HepG2 (cell line): Measurements from ENCODE around the gene CCDC142. TPM values are rescaled to one million over a fixed set of nuclear protein-coding genes. Genes with fewer than 3 reads are reported as not detected.

ENCODE experiments used
- CBX1 ChIP-seq: IDR thresholded peaks from one replicate; pipeline ENCODE4 v1.6.1; 2016; ENCODE audit warnings: antibody characterized with exemption, low read depth
- CCDC6 ChIP-seq: sonication (generic); formaldehyde crosslinking; IDR thresholded peaks from 2 replicates; pipeline ENCODE4 v1.8.1; 2022; ENCODE audit warnings: mild to moderate bottlenecking, missing genetic modification reagents, moderate library complexity
- ELF1 ChIP-seq: sonication (generic); formaldehyde crosslinking; IDR thresholded peaks from 2 replicates; pipeline ENCODE4 v1.4.0; 2020; ENCODE audit warnings: missing genetic modification reagents
- GRHL1 ChIP-seq: sonication (generic); formaldehyde crosslinking; conservative IDR thresholded peaks from 2 replicates; pipeline ENCODE4 v1.8.0; 2022; ENCODE audit warnings: missing genetic modification reagents
- ISL2 ChIP-seq: sonication (generic); formaldehyde crosslinking; IDR thresholded peaks from 2 replicates; pipeline ENCODE4 v1.5.0; 2020; ENCODE audit warnings: missing genetic modification reagents
- PITX1 ChIP-seq: sonication (generic); formaldehyde crosslinking; IDR thresholded peaks from 2 replicates; pipeline ENCODE4 v1.5.1; 2020; ENCODE audit warnings: mild to moderate bottlenecking, missing genetic modification reagents
- POLR2A ChIP-seq, 2 experiments: IDR thresholded peaks; 2 replicates each; pipeline ENCODE4 v1.6.1; 2011; ENCODE audit warnings: low read depth in 2 of 2, low read length in 2 of 2, mild to moderate bottlenecking in 1 of 2, moderate library complexity in 1 of 2; ENCODE audit not compliant: insufficient read depth in 1 of 2
- SRSF9 ChIP-seq: fragments of 200-400 bp; formaldehyde crosslinking; IDR thresholded peaks from 2 replicates; pipeline ENCODE4 v1.6.1; 2018; ENCODE audit warnings: borderline replicate concordance, mild to moderate bottlenecking, low read depth, low read length; ENCODE audit not compliant: insufficient read depth, poor library complexity, severe bottlenecking
- TBX2 ChIP-seq: sonication (generic); formaldehyde crosslinking; IDR thresholded peaks from 2 replicates; pipeline ENCODE4 v1.5.0; 2020; ENCODE audit warnings: missing genetic modification reagents, mild to moderate bottlenecking, borderline replicate concordance
- TGIF2 ChIP-seq: IDR thresholded peaks from 2 replicates; pipeline ENCODE4 v1.6.1; 2016; ENCODE audit warnings: control low read depth, missing compliant biosample characterization
- ZMYM2 ChIP-seq: sonication (generic); formaldehyde crosslinking; IDR thresholded peaks from 2 replicates; pipeline ENCODE4 v1.8.0; 2022; ENCODE audit warnings: mild to moderate bottlenecking, missing genetic modification reagents
- ZNF335 ChIP-seq: sonication (generic); formaldehyde crosslinking; IDR thresholded peaks from 2 replicates; pipeline ENCODE4 v1.4.0; 2020; ENCODE audit warnings: missing genetic modification reagents
- ZNF543 ChIP-seq: sonication (generic); formaldehyde crosslinking; IDR thresholded peaks from 2 replicates; pipeline ENCODE4 v1.4.0; 2020; ENCODE audit warnings: mild to moderate bottlenecking, missing genetic modification reagents
- ZNF674 ChIP-seq: sonication (generic); formaldehyde crosslinking; IDR thresholded peaks from 2 replicates; pipeline ENCODE4 v1.5.0; 2020; ENCODE audit warnings: low read depth, mild to moderate bottlenecking, missing genetic modification reagents
- polyA plus RNA-seq, 8 experiments: library from polyadenylated mRNA; depleted of rRNA in 3 of 8; stranded (reverse) in 7 of 8; unstranded in 1 of 8; fragments of >200 nt; fragmentation: Illumina TruSeq in 4 of 8; extraction: Trizol in 4 of 8; gene quantifications; 2 replicates each; pipeline versions ENCODE4 v1.2.1 to v1.2.3, GENCODE V29; 2011 to 2016; ENCODE audit warnings: low read depth in 4 of 8, missing spikeins in 1 of 8, mixed read lengths in 1 of 8; ENCODE audit not compliant: insufficient read depth in 1 of 8
- total RNA-seq, 5 experiments: library from RNA; depleted of rRNA; stranded (reverse); fragments of >200 nt; fragmentation: Illumina TruSeq; extraction: Trizol; gene quantifications; 2 replicates each; pipeline ENCODE4 v1.2.3, GENCODE V29; 2016; ENCODE audit warnings: low read depth in 1 of 5
- TF ChIP-seq, protein P1 (sequence below), 2 experiments: fragments of 450-650 bp in 1 of 2; sonication (generic) in 1 of 2; formaldehyde crosslinking in 1 of 2; IDR thresholded peaks; 2 replicates each; pipeline versions ENCODE4 v1.6.1 to v1.8.0; 2016 to 2022; ENCODE audit warnings: antibody characterized with exemption in 1 of 2, mild to moderate bottlenecking in 1 of 2, missing genetic modification reagents in 1 of 2
- TF ChIP-seq, protein P2 (sequence below): sonication (generic); formaldehyde crosslinking; conservative IDR thresholded peaks from 2 replicates; pipeline ENCODE4 v1.8.0; 2022; ENCODE audit warnings: mild to moderate bottlenecking, moderate library complexity, missing genetic modification reagents

CCDC142 gene
- total and polyA plus RNA-seq, 2 of the 13 experiments (the other 11 are each of a cell fraction or from before 2014, with no cell fraction given) = 14.7 to 30.4 TPM

GRCh38 chr2:74497777-74498499 is 15.1 kb upstream of the CCDC142 start (continued):
- TF ChIP-seq, protein P1, sequence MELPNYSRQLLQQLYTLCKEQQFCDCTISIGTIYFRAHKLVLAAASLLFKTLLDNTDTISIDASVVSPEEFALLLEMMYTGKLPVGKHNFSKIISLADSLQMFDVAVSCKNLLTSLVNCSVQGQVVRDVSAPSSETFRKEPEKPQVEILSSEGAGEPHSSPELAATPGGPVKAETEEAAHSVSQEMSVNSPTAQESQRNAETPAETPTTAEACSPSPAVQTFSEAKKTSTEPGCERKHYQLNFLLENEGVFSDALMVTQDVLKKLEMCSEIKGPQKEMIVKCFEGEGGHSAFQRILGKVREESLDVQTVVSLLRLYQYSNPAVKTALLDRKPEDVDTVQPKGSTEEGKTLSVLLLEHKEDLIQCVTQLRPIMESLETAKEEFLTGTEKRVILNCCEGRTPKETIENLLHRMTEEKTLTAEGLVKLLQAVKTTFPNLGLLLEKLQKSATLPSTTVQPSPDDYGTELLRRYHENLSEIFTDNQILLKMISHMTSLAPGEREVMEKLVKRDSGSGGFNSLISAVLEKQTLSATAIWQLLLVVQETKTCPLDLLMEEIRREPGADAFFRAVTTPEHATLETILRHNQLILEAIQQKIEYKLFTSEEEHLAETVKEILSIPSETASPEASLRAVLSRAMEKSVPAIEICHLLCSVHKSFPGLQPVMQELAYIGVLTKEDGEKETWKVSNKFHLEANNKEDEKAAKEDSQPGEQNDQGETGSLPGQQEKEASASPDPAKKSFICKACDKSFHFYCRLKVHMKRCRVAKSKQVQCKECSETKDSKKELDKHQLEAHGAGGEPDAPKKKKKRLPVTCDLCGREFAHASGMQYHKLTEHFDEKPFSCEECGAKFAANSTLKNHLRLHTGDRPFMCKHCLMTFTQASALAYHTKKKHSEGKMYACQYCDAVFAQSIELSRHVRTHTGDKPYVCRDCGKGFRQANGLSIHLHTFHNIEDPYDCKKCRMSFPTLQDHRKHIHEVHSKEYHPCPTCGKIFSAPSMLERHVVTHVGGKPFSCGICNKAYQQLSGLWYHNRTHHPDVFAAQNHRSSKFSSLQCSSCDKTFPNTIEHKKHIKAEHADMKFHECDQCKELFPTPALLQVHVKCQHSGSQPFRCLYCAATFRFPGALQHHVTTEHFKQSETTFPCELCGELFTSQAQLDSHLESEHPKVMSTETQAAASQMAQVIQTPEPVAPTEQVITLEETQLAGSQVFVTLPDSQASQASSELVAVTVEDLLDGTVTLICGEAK (IDR thresholded peaks at IDR 0.05) = no peak
- TF ChIP-seq, protein P1 (CRISPR knock-in tag; IDR thresholded peaks at IDR 0.05) = peak; percentile 30; the same call in 1 of the 2 replicates
- TF ChIP-seq CCDC6 (CRISPR knock-in tag) = no peak
- TF ChIP-seq, protein P2, sequence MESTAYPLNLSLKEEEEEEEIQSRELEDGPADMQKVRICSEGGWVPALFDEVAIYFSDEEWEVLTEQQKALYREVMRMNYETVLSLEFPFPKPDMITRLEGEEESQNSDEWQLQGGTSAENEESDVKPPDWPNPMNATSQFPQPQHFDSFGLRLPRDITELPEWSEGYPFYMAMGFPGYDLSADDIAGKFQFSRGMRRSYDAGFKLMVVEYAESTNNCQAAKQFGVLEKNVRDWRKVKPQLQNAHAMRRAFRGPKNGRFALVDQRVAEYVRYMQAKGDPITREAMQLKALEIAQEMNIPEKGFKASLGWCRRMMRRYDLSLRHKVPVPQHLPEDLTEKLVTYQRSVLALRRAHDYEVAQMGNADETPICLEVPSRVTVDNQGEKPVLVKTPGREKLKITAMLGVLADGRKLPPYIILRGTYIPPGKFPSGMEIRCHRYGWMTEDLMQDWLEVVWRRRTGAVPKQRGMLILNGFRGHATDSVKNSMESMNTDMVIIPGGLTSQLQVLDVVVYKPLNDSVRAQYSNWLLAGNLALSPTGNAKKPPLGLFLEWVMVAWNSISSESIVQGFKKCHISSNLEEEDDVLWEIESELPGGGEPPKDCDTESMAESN (CRISPR knock-in tag) = no peak; the same call in 1 of the 2 replicates
- 0 out of 2 replicates have a peak, but pooled peaks have one; percentile 17 for TF ChIP-seq ZNF543
- TF ChIP-seq CBX1 = peak; percentile 46
- no peak for TF ChIP-seq SRSF9
- peak; percentile 72 for TF ChIP-seq TBX2
- TF ChIP-seq POLR2A (IDR thresholded peaks at IDR 0.05; ENCODE audit: insufficient read depth in 1 of 2, low read depth in 2 of 2, low read length in 2 of 2) = 0 out of 4 replicates have a peak, but pooled peaks of 1 of the 2 experiments have one; percentile 4
- no peak; the same call in 1 of the 2 replicates for TF ChIP-seq TGIF2 (CRISPR knock-in tag)
- peak; percentile 63 for TF ChIP-seq ELF1 (CRISPR knock-in tag)
- TF ChIP-seq ISL2 (CRISPR knock-in tag) = 0 out of 2 replicates have a peak, but pooled peaks have one; percentile 18
- TF ChIP-seq PITX1 (CRISPR knock-in tag) = no peak
- 0 out of 2 replicates have a peak, but pooled peaks have one; percentile 28 for TF ChIP-seq ZNF335 (CRISPR knock-in tag)
- TF ChIP-seq ZMYM2 (CRISPR knock-in tag) = peak; percentile 54; the same call in 1 of the 2 replicates
- no peak for TF ChIP-seq ZNF674
- TF ChIP-seq GRHL1 = no peak
